Measurements from ENCODE around the gene RAB28. TPM values are rescaled to one million over a fixed set of nuclear protein-coding genes. Genes with fewer than 3 reads are reported as not detected.

RAB28 gene
- polyA plus RNA-seq, 1 donor: 15.3 TPM

DNA sequence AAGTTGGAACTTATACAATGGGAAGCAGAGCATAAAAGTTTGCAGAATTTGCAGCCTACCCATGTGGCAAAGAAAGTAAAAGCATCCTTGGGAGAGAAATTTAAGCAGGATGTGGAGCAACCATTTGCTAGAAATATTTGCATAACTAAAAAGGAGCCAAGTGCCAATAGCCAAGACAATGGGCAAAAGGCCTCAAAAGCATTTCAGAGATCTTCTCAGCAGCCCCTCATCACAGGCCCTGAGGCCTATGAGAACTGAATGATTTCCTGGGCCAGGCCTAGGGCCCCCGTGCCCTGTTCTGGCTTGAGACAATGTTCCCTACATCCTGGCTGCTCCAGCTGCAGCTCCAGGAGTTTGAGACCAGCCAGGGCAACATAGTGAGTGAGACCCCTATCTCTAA lies 25.3 kb upstream of the RAB28 start:
- DNase-seq (ENCODE audit: low read depth): no peak

DNA sequence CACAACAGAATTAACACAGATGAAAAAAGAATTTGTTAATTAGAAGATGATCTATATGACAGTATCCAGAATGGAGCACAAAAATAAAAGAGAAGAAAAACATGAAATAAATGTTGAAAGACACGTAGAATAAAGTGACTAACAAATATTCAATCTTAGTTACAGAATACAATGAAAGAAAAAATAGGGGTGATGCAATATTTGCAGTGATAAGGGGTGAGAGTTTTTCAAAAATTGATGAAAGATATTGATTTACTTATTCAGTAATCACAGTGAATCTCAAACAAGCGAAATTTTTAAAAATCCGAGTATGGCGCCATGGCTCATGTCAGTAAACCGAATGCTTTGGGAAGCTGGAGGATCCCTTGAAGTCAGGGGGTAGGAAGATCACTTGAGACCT lies 20.2 kb upstream of the RAB28 start:
- DNase-seq (ENCODE audit: low read depth): no peak

GRCh38 chr4:13498469-13498868 lies 14.3 kb upstream of the RAB28 start:
- no peak for DNase-seq (ENCODE audit: low read depth)

GRCh38 chr4:13496605-13497004 lies 12.5 kb upstream of the RAB28 start:
- no peak for DNase-seq (ENCODE audit: low read depth)

GRCh38 chr4:13495753-13496152 lies 11.6 kb upstream of the RAB28 start:
- no peak for DNase-seq (ENCODE audit: low read depth)

DNA sequence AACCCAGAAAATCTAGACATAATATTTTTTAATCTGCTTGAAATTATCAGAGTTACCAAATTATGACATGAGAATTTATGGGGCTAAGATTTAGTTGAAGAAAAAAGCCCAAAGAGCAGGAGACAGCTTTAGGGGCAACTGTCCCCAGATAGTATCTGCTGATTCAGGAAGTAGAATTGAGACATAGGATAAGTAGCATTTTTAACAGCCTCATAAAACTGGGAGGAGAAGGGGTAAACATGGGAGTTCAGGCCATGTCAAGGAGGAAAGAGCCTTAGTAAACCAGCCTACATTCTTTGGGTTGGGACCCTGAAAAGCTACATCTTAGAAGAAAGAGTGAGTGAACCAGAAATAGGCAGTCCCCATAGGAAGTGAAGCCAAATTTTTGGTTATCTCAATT lies 9.7 kb upstream of the RAB28 start:
- DNase-seq (ENCODE audit: low read depth): no peak

- DNase-seq (ENCODE audit: low read depth): no peak
Measured at GRCh38 chr4:13492747-13493146, 8.6 kb upstream of the RAB28 start.

- DNase-seq (ENCODE audit: low read depth): no peak
Measured at GRCh38 chr4:13484749-13485221, 645 bp upstream of the RAB28 start.

GRCh38 chr4:13483768-13484121 lies 395 bp downstream of the RAB28 start:
- no peak for DNase-seq (ENCODE audit: low read depth)

DNA sequence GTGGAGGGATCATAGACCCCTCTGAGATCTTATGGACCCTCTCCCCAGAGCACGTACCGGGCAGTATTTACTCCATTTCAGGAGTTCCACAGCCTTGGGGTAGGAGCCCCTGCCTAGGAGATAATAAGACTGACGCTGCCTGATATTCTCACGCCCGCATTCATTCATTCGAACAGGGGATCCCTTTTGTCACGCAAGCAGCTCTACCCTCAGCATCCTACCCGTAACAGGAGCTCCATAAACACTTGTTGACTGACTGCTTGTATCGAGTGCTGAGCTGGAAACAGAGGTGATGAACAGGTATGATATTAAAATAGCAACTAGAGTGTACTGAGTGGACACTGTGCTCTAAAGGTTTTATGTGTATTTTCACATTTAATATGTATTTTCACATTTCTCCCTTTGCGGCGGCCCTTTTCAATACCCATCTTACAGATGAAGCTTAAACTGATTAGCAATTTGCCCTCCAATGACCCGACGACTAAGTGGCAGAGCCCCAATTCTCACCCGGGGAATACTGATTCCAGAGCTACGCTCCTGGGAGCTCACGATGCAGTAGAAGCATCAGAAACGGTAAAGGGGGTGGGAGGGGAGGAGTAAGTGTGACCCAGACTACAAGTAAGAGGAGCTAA lies 888 bp downstream of the RAB28 start:
- no peak for DNase-seq (ENCODE audit: low read depth)

- DNase-seq (ENCODE audit: low read depth): no peak
Measured at GRCh38 chr4:13481569-13481968, 2.6 kb downstream of the RAB28 start.

DNA sequence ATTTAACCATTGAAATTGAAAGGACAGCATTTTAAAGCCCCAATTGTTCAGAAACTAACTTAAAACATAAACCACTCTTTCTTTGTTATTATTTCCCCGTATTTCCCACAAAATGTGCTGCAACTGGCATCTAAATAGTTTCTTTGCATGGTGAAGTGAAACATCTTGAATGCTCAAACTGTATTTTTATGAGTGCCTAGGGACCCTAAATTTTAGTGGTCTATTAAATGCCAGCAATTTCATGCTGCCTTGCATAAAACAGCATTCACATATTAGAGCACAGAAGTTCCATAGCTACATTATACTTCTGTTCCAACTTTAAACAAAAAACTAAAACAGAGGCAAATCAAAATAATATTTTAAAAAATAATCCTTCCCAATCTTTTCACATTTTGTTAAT lies 5.4 kb downstream of the RAB28 start:
- no peak for DNase-seq (ENCODE audit: low read depth)

DNA sequence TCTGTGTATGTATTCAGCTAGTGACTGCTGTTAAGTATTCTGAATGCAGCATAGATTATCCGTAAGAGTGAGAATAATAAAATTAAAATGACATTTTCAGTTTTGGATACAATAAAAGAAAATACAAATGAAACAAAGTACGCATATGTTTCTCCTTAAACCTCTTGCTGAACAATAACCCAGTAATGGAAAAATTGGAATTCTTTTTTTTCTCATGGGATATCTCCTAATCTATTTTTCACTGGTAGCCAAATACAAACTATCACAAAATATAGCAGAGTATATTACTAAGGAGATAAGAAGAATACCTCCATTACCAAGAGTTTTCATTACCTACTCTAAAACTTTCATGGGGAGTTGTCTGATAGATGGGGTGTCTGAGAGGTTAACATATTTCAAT lies 6.0 kb downstream of the RAB28 start:
- no peak for DNase-seq (ENCODE audit: low read depth)

DNA sequence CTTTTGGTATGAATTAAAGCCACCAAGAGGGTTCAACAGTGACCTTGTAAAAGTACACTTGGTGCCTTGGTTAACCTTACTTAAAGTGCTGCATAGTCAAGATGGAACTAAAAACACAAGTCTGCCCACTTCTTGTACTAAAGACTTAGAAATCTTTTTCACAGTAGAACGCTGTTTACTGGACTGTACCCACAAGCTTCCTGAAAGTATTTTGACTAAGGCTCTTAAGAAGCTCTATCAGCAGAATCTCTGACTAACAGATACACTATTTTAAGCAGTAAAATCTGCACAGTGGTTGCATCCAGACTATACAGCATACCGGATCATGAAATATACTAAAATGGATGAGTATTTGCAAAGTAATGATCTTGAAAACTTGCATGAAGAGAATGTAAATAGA lies 7.2 kb downstream of the RAB28 start:
- no peak for DNase-seq (ENCODE audit: low read depth)

DNA sequence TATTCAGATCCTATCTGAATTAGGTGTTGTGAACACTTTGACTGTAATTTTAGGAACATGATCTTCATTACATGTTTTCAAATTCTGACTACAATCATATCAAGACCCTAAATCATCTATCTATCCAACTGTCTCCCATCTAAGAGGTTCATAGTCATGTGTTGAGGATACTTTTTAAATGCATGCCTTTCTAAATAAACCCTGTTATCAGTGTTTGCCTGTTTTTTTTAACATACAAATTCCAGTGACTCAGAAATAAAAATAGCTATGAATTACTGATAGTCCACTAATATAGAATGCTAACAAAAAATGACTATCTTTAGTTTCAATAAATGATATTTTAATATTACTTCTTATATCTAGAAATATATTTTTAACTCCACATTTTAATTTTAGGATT lies 8.0 kb downstream of the RAB28 start:
- DNase-seq (ENCODE audit: low read depth): no peak

DNA sequence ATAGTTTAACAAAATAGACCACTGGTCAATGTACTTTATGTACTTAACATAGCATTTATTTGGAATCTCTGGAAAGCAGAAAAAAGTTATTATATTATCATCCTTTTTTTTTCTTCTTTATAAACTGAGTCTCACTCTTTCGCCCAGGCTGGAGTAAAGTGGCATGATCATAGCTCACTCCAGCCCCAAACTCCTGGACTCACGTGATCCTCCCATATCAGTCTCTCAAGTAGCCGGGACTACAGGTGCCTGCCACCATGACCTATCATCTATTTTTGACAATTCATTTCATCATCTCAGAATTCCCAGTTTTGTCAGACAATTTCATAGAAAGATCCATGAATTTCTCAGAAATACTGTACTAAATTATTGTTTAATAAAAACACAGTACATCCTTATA lies 12.7 kb downstream of the RAB28 start:
- no peak for DNase-seq (ENCODE audit: low read depth)

DNA sequence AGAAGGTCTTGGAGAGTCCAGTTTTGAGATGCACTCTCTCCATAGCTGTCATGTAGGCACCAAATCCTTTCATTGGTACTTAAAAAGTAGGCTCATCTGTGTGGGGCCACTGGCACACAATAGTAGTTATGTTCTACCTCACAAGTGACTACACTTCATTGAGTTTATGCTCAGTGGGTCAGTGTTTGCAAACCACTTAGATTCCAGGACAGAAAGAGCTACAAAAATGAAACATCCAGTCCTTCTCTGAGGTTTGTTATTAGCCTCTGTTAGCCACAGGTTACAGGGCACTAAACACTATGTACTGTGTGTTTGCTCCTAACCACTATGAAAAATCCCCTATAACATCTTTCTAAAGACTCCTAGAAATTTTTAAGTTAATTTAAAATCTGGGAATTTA lies 13.8 kb downstream of the RAB28 start:
- no peak for DNase-seq (ENCODE audit: low read depth)

- DNase-seq (ENCODE audit: low read depth): no peak
Measured at GRCh38 chr4:13464973-13465372, 19.2 kb downstream of the RAB28 start.

GRCh38 chr4:13464543-13464942 lies 19.6 kb downstream of the RAB28 start:
- DNase-seq (ENCODE audit: low read depth): no peak

DNA sequence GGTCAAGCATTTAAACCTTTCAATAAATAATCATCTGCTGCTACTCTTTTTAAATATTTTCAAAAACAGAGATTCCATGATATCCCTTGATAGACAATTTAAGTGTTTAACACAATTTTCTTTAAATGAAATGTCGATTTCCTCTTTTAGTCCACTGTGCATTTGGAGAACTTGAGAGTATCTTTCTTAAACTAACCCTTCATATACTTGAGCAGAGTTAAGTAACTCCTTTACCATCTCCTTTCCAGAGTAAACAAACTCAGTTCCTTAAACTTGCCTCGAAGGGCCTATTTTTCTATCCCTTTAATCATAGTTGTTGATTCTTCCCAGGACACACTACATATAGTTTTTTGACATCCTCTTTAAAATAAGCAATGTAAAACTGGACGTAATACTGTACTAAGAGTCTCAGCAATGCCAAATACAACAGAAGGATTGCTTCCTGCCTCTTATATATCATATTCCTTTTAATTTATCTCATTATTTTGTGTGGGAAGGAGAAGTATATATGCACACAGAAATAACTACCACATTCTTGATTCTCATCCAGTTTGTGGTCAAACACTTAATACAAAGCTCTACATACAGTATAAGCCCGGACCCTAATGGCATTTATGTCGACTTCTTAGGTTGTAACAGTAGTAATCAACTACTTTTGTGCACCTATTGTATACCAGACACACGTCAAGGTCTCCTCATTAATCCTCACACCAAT lies 22.8 kb downstream of the RAB28 start:
- DNase-seq (ENCODE audit: low read depth): no peak

DNA sequence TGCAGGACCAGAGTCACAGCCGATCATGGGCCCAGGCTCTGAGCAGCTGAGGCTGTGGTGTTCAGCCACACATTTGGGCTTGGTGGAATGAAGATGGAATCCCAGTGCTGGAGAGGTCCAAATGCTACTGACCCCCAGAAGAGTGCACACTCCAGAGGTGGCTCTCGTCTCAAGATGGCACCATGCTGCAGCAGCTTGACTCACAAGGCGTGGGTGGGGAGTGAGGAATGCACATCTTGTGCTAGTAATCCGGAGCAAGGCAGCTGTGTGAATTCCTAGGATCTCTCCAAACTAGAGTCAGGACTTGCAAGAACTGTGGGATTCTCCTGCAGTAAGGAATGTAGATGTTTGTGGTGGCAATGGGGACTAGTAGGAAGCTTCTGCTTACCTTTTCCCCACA lies 28.7 kb downstream of the RAB28 start:
- DNase-seq (ENCODE audit: low read depth): no peak

DNA sequence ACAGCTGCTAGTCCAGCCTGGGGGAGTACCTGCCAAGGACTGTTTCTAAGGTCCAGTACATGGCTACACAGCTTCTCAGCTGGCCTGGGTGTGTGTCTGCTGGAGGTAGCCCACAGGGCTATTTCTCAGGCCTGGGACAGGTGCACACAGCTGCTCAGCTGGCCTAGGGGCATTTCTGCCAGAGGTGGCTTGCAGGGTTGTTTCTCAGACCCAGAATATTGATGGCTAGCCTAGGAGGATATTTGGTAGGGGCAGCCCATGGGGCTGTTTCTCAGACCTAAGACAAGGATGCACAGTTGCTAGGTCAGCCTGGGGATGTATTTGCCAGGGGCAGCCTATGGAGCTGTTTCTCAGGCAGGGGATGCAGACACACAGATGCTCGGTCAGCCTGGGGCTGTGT lies 29.4 kb downstream of the RAB28 start:
- DNase-seq (ENCODE audit: low read depth): no peak

DNA sequence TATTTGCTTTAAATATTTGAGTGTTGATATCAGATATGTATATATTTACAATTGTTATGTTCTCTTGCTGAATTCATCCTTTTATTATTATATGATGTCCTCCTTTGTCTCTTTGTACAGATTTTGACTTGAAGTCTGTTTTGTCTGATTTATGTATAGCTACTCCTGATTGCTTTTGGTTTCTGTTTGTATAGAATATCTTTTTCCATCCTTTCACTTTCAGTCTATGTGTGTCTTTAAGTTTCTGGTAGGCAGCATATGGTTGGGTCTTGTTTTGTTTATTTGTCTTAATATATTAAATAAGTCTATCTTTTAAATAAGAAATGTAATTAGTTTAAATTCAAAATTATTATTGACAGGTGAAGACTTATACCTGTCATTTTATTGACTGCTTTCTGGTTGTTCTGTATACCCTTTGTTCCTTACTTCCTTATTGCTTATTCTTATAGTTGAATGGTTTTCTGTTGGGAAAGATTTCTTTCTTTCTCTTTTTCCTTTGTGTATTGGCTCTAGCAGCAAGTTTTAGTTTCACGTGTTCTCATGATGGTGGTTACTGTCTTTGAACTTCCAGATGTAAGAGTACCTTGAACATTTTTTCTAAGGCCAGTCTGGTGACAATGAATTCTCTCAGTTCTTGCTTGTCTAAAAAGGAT lies 31.1 kb downstream of the RAB28 start:
- no peak for DNase-seq (ENCODE audit: low read depth)

Data from forelimb muscle (tissue), 1 donor.